Measurements from ENCODE around the gene TEX14. TPM values are rescaled to one million over a fixed set of nuclear protein-coding genes. Genes with fewer than 3 reads are reported as not detected.
A peak's percentile ranks its signal among the peaks of the same experiment; 100 is the strongest.

TEX14 gene
- total and polyA plus RNA-seq, 2 donors (not counting 1 experiment from before 2014, with no cell fraction given), result under 0.01 to 0.03 TPM

- TF ChIP-seq CTCF (conservative IDR thresholded peaks at IDR 0.05 in 1 of 2, IDR thresholded peaks at IDR 0.05 in 1 of 2; ENCODE audit: low read depth in 1 of 2, low read length in 2 of 2) (no peak), EZH2 (IDR thresholded peaks at IDR 0.05; ENCODE audit: low read length, missing control alignments) (no peak)
- Histone ChIP-seq H3K79me2 (ENCODE audit: control insufficient read depth, insufficient read depth, low read length) (no peaks in the 10 kb centered on the region), H3K9me3 (ENCODE audit: control insufficient read depth, insufficient read depth, low read depth, low read length) (no peaks in the 10 kb centered on the region), H3K9ac (ENCODE audit: insufficient read depth, low read length) (no peak overlapping the region), H4K20me1 (ENCODE audit: control insufficient read depth, extremely low read depth, insufficient read depth, low read length) (peaks cover 2% of the 10 kb centered on the region), H3K36me3 (ENCODE audit: control insufficient read depth, insufficient read depth, low read length) (no peaks in the 10 kb centered on the region), H3K4me3 (replicated peaks in 1 of 4; ENCODE audit: control extremely low read depth in 1 of 4, insufficient read depth in 1 of 4, low read depth in 3 of 4, low read length in 4 of 4) (no peak overlapping the region), H3K4me1 (ENCODE audit: control insufficient read depth, extremely low read depth, insufficient read depth, low read length) (no peaks in the 10 kb centered on the region), H3K4me2 (ENCODE audit: extremely low read depth, insufficient read depth, low read length) (no peak overlapping the region), H3K27ac (ENCODE audit: insufficient read depth, low read length) (no peak overlapping the region), H2AFZ (ENCODE audit: low read length) (no peak overlapping the region), H3K27me3 (ENCODE audit: control insufficient read depth, insufficient read depth, low read length) (no peaks in the 10 kb centered on the region)
- no peak for DNase-seq (ENCODE audit: low read depth in 2 of 2)
These were observed 122.6 kb downstream of the TEX14 start for GRCh38 chr17:58569196-58569595.

- no peak overlapping the region for H3K9ac ChIP-seq (ENCODE audit: insufficient read depth, low read length)
- no peak for TF ChIP-seq CTCF (conservative IDR thresholded peaks at IDR 0.05 in 1 of 2, IDR thresholded peaks at IDR 0.05 in 1 of 2; ENCODE audit: low read depth in 1 of 2, low read length in 2 of 2)
- TF ChIP-seq EZH2 (IDR thresholded peaks at IDR 0.05; ENCODE audit: low read length, missing control alignments), result no peak
- no peak overlapping the region for H2AFZ ChIP-seq (ENCODE audit: low read length)
- H3K4me3 ChIP-seq (replicated peaks in 1 of 4; ENCODE audit: control extremely low read depth in 1 of 4, insufficient read depth in 1 of 4, low read depth in 3 of 4, low read length in 4 of 4), result no peak overlapping the region
- DNase-seq (ENCODE audit: low read depth in 2 of 2), result no peak
- H3K4me1 ChIP-seq (ENCODE audit: control insufficient read depth, extremely low read depth, insufficient read depth, low read length), result no peaks in the 10 kb centered on the region
- no peaks in the 10 kb centered on the region for H4K20me1 ChIP-seq (ENCODE audit: control insufficient read depth, extremely low read depth, insufficient read depth, low read length)
- no peaks in the 10 kb centered on the region for H3K79me2 ChIP-seq (ENCODE audit: control insufficient read depth, insufficient read depth, low read length)
- no peak overlapping the region for H3K4me2 ChIP-seq (ENCODE audit: extremely low read depth, insufficient read depth, low read length)
- H3K27ac ChIP-seq (ENCODE audit: insufficient read depth, low read length), result no peak overlapping the region
- H3K36me3 ChIP-seq (ENCODE audit: control insufficient read depth, insufficient read depth, low read length), result no peaks in the 10 kb centered on the region
- no peaks in the 10 kb centered on the region for H3K9me3 ChIP-seq (ENCODE audit: control insufficient read depth, insufficient read depth, low read depth, low read length)
- no peaks in the 10 kb centered on the region for H3K27me3 ChIP-seq (ENCODE audit: control insufficient read depth, insufficient read depth, low read length)
These were observed 123.6 kb downstream of the TEX14 start for GRCh38 chr17:58568044-58568799.

DNA sequence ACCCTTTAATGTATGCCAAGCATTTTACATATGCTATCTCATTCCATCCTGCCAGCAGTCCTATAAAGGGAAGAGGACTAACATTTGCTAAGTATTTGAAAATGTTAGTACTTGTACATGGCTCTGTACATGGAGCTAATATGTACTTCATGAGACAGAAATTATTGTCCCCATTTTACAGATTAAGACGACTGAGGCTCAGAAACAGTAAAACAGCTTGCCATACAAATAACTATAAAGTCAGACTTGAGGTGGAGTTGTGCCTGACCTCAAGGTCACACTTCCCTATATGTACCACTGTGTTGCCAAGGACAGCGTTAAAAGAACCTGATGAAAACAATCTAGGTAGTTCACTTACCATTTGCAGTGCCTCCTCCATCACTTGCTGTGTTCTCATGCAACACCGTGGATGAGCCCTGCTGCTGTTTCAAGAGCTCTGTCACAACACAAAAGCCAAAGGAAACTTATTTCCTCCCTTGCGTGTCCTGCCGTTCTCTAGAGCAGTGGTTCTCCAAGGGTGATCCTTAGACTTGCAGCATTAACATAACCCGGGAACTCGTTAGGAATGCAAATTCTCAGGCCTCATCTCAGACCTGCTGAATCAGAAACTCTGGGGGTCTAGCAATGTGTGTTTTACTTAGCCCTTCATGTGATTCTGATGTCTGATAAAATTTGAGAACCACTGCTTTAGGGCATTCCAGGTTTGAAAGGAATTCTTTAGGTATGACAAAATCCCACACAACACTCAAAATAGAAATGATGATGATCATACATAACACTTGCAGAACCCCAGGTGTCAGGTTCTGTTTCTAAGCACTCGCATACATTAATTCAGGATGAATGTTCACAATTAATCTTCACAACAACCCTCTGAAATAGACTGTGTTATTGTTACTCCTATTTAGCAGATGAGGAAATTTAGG, 126.2 kb downstream of the TEX14 start:
- TF ChIP-seq CTCF (conservative IDR thresholded peaks at IDR 0.05 in 1 of 2, IDR thresholded peaks at IDR 0.05 in 1 of 2; ENCODE audit: low read depth in 1 of 2, low read length in 2 of 2) (no peak), EZH2 (IDR thresholded peaks at IDR 0.05; ENCODE audit: low read length, missing control alignments) (no peak)
- no peak overlapping the region for H3K9ac ChIP-seq (ENCODE audit: insufficient read depth, low read length)
- no peaks in the 10 kb centered on the region for H3K4me1 ChIP-seq (ENCODE audit: control insufficient read depth, extremely low read depth, insufficient read depth, low read length)
- H3K27me3 ChIP-seq (ENCODE audit: control insufficient read depth, insufficient read depth, low read length), result no peaks in the 10 kb centered on the region
- H3K36me3 ChIP-seq (ENCODE audit: control insufficient read depth, insufficient read depth, low read length), result no peaks in the 10 kb centered on the region
- H3K4me3 ChIP-seq (replicated peaks in 1 of 4; ENCODE audit: control extremely low read depth in 1 of 4, insufficient read depth in 1 of 4, low read depth in 3 of 4, low read length in 4 of 4), result no peak overlapping the region
- no peaks in the 10 kb centered on the region for H4K20me1 ChIP-seq (ENCODE audit: control insufficient read depth, extremely low read depth, insufficient read depth, low read length)
- no peak overlapping the region for H3K4me2 ChIP-seq (ENCODE audit: extremely low read depth, insufficient read depth, low read length)
- no peaks in the 10 kb centered on the region for H3K9me3 ChIP-seq (ENCODE audit: control insufficient read depth, insufficient read depth, low read depth, low read length)
- peak in 1 of 2 donors; percentile 16 for DNase-seq (ENCODE audit: low read depth in 2 of 2)
- no peak overlapping the region for H2AFZ ChIP-seq (ENCODE audit: low read length)
- no peak overlapping the region for H3K27ac ChIP-seq (ENCODE audit: insufficient read depth, low read length)
- no peaks in the 10 kb centered on the region for H3K79me2 ChIP-seq (ENCODE audit: control insufficient read depth, insufficient read depth, low read length)

All from fibroblast of lung (primary cell).